Measurements from ENCODE around the gene HJV.

Gene HJV

DNA sequence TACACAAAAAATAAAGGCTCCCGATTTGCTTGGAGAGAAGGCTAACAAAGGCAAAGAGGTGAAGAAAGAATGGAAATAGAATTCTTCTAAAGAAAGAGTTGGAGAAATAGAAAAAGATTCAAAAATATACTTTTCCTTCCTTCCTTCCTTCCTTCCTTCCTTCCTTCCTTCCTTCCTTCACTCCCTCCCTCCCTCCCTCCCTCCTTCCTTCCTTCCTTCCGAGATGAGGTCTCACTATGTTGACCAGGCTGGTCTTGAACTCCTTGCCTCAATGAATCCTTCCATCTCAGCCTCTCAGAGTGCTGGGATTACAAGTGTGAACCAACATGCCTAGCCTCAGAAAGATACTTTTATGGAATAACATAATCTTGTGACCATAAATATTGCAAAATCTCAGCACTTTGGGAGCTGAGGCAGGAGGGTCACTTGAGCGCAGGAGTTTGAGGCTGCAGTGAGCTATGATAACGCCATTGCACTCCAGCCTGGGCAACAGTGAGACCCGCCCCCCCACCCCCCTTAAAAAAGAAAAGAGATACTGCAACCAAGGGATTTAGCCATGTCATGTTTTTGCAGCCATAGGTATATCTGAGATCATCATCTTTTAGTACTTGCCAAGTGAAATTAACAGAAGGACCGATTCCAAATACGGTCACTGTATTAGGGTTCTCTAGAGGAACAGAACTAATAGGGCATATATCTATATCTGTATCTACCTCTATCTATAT lies 1.0 kb upstream of the HJV start:
- TF ChIP-seq, protein P1, sequence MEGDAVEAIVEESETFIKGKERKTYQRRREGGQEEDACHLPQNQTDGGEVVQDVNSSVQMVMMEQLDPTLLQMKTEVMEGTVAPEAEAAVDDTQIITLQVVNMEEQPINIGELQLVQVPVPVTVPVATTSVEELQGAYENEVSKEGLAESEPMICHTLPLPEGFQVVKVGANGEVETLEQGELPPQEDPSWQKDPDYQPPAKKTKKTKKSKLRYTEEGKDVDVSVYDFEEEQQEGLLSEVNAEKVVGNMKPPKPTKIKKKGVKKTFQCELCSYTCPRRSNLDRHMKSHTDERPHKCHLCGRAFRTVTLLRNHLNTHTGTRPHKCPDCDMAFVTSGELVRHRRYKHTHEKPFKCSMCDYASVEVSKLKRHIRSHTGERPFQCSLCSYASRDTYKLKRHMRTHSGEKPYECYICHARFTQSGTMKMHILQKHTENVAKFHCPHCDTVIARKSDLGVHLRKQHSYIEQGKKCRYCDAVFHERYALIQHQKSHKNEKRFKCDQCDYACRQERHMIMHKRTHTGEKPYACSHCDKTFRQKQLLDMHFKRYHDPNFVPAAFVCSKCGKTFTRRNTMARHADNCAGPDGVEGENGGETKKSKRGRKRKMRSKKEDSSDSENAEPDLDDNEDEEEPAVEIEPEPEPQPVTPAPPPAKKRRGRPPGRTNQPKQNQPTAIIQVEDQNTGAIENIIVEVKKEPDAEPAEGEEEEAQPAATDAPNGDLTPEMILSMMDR (IDR thresholded peaks at IDR 0.05; ENCODE audit: low read depth, low read length) = no peak
- no peak overlapping the region for H3K4me3 ChIP-seq (ENCODE audit: low read depth, low read length)

DNA sequence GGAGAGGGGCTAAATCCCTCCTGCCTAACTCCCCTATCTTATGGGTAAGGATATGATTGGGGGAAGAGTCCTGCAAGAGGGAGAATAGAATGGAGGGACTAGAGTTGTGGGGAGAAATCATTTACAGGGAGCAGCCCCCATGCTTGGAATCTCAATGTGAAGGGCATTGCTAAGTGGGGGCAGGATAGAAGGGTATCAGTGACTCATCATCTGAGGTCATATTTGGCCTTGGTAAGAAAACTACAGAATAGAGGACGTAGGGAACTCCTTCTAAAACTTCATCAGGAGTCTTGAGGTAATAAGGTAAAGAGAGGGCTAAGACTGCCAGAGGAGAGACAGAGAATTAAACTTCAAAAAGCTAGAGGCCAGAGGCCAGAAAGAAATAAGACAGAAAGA lies 487 bp downstream of the HJV start:
- no peak overlapping the region for H3K4me3 ChIP-seq (ENCODE audit: low read depth, low read length)
- TF ChIP-seq, protein P1 (IDR thresholded peaks at IDR 0.05; ENCODE audit: low read depth, low read length) = no peak

DNA sequence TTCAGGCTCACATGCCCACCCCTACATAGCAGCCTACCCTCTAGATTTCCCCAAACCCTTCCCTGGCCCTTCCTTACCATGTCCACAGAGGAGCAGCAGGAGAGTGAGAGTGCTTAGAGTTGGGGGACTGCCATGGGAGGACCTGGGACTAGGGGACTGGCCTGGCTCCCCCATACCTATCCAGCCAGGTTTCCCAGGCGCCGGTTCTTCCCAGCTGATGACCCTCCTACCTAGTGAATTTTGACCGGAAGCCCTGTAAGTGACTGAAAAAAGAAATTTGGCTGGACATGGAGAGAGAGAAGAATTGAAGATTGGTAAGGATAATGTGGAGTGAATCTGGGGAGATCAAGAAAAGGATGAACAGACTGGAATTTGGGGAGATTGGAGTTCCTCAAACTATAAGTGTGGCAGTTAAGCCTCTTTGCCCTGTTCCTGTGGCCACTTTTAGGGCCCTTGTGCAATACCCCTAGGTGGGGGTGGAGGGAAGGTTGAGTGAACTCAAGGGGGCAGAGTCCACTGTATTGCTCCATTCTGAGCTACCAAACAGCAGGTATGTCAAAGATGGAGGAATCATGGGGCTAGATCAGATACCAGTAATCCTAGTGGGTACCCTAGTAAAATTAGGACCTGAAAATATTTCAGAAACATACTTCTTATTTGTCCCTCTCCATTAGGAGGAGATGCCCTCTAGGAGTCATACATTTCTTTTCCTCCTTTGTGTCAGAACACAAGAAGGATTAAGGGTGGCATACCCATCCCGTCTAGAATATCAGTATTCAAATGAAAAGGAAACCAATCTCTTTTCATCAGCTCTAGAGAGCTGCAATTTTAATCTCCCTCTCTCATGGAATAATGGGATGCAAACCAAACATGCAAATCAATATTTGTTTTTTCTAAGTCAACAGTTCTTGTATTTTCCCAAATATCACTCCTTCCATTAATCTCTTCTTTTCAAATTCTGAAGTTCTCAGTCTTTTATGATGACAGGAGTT lies 1.2 kb downstream of the HJV start:
- TF ChIP-seq, protein P1 (IDR thresholded peaks at IDR 0.05; ENCODE audit: low read depth, low read length) = no peak
- no peak overlapping the region for H3K4me3 ChIP-seq (ENCODE audit: low read depth, low read length)

DNA sequence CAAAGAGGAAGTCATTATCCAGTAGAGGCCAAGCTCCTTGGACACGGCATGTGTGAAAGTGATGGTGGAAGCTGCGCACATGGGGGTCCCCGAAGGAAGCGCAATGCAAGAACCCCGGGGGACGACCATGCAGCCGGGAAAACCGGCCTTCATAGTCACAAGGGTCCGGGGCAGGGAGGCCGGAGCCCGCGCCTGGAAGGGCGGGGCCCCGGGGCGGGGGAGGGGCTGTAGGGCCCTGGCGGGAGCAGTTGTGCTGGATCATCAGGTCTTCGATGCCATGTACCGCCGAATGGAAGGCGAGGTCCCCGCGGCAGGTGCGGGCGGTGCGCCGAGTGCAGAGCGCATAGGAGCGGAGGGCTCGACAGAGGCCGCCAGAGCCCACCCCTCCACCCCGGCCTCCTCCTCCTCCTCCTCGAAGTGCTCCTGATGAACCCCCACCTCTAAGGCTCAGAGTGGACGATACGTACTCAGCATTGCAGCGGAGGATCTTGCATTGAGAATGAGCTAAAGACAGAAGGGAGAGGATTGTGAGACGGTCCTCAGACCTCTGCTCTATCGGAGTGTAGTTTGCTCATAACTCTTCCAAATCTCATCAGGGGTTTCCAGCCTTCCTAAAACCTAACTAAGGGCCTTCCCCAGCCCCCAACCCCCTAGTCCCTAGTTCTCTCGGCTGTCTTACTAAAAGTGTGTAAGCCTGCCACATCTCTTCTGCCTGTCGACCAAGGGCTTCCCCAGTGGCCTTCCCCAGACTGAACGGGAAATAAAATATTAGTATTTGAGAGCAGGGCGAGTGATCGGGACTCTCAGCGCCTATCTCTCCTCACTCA lies 2.1 kb downstream of the HJV start:
- no peak overlapping the region for H3K4me3 ChIP-seq (ENCODE audit: low read depth, low read length)
- TF ChIP-seq, protein P1 (IDR thresholded peaks at IDR 0.05; ENCODE audit: low read depth, low read length) = no peak

DNA sequence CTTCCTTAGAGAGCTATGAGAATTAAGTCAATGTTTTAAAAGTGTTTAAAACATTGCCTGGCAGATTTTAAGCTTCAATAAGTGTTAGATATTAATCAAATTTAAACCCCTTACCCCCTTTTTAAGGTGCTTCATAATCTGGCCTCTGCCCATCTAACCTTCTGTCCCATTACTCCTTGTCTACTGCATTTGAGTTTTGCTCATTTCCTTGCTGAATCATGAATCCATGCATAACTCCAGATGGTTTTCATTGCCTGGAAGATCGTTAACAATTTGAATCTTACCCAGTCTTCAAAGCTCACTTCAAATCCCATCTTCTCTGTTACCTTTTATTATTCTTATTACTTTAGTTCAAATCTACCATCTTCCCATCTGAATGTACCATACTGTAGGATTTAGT lies 4.6 kb downstream of the HJV start:
- TF ChIP-seq, protein P1 (IDR thresholded peaks at IDR 0.05; ENCODE audit: low read depth, low read length) = no peak

DNA sequence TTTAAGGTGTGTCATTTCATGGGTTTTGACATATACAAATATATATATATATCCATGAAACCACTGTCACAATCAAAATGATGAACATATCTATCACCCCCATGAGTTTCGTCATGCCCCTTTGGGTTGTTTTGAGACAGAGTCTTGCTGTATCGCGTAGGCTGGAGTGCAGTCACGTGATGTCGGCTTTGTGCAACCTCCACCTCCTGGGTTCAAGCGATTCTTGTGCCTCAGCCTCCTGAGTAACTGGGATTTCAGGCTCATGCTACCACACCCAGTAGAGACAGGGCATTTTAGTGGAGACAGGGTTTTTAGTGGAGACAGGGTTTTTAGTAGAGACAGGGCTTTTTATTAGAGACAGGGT lies 8.0 kb downstream of the HJV start:
- no peak overlapping the region for H3K4me3 ChIP-seq (ENCODE audit: low read depth, low read length)
- TF ChIP-seq, protein P1 (IDR thresholded peaks at IDR 0.05; ENCODE audit: low read depth, low read length) = no peak

More for the DNA sequence above, 4.6 kb downstream of the HJV start:
- H3K4me3 ChIP-seq (ENCODE audit: low read depth, low read length) = no peak overlapping the region

Measured in WI38 (cell line).